HepG2 (cell line): ENCODE results near the gene TMEM107. TPM values are rescaled to one million over a fixed set of nuclear protein-coding genes. Genes with fewer than 3 reads are reported as not detected.
A peak's percentile ranks its signal among the peaks of the same experiment; 100 is the strongest.

ENCODE experiments used
- AKNA ChIP-seq: sonication (generic); formaldehyde crosslinking; IDR thresholded peaks from 2 replicates; pipeline ENCODE4 v1.4.0; 2020; ENCODE audit warnings: missing genetic modification reagents, borderline replicate concordance
- DMAP1 ChIP-seq: IDR thresholded peaks from 2 replicates; pipeline ENCODE4 v1.6.1; 2016
- ERF ChIP-seq: IDR thresholded peaks from 2 replicates; pipeline ENCODE4 v1.6.1; 2018; ENCODE audit warnings: missing biosample characterization, missing genetic modification reagents
- HMG20A ChIP-seq: IDR thresholded peaks from 2 replicates; pipeline ENCODE4 v1.6.1; 2016; ENCODE audit warnings: borderline replicate concordance
- KDM5B ChIP-seq: sonication (generic); formaldehyde crosslinking; IDR thresholded peaks from 2 replicates; pipeline ENCODE4 v1.4.0; 2020; ENCODE audit warnings: missing genetic modification reagents, mild to moderate bottlenecking, borderline replicate concordance
- MED13 ChIP-seq: sonication (generic); formaldehyde crosslinking; IDR thresholded peaks from 2 replicates; pipeline ENCODE4 v1.5.0; 2020; ENCODE audit warnings: missing genetic modification reagents
- MED8 ChIP-seq: sonication (generic); formaldehyde crosslinking; IDR thresholded peaks from 2 replicates; pipeline ENCODE4 v1.8.1; 2023; ENCODE audit warnings: mild to moderate bottlenecking, missing genetic modification reagents; ENCODE audit not compliant: insufficient replicate concordance
- PBX2 ChIP-seq: IDR thresholded peaks from 2 replicates; pipeline ENCODE4 v1.6.1; 2016; ENCODE audit warnings: control low read depth
- PHF20 ChIP-seq: sonication (generic); formaldehyde crosslinking; IDR thresholded peaks from 2 replicates; pipeline ENCODE4 v1.5.0; 2020; ENCODE audit warnings: mild to moderate bottlenecking, missing genetic modification reagents
- RFX3 ChIP-seq: IDR thresholded peaks from 2 replicates; pipeline ENCODE4 v1.6.1; 2016; ENCODE audit warnings: missing biosample characterization, missing genetic modification reagents
- RNF219 ChIP-seq: sonication (generic); formaldehyde crosslinking; IDR thresholded peaks from 2 replicates; pipeline ENCODE4 v1.5.0; 2020; ENCODE audit warnings: mild to moderate bottlenecking, missing genetic modification reagents
- SNAI1 ChIP-seq: sonication (generic); formaldehyde crosslinking; IDR thresholded peaks from 2 replicates; pipeline ENCODE4 v1.5.0; 2020; ENCODE audit warnings: mild to moderate bottlenecking, missing genetic modification reagents, borderline replicate concordance
- SP4 ChIP-seq: sonication (generic); formaldehyde crosslinking; IDR thresholded peaks from 2 replicates; pipeline ENCODE4 v1.8.1; 2023; ENCODE audit warnings: mild to moderate bottlenecking, missing genetic modification reagents
- TCF7L2 ChIP-seq: IDR thresholded peaks from 2 replicates; pipeline ENCODE4 v1.6.1; 2011; ENCODE audit warnings: mild to moderate bottlenecking, low read depth, low read length, moderate library complexity
- THAP11 ChIP-seq: IDR thresholded peaks from 2 replicates; pipeline ENCODE4 v1.6.1; 2016; ENCODE audit warnings: missing biosample characterization, missing genetic modification reagents
- ZBTB33 ChIP-seq: sonication (generic); formaldehyde crosslinking; IDR thresholded peaks from 2 replicates; pipeline ENCODE4 v1.4.0; 2020; ENCODE audit warnings: missing genetic modification reagents
- ZNF782 ChIP-seq: sonication (generic); formaldehyde crosslinking; IDR thresholded peaks from 2 replicates; pipeline ENCODE4 v1.4.0; 2020; ENCODE audit warnings: missing genetic modification reagents, mild to moderate bottlenecking, borderline replicate concordance
- ZNF879 ChIP-seq: sonication (generic); formaldehyde crosslinking; IDR thresholded peaks from 2 replicates; pipeline ENCODE4 v1.8.1; 2023; ENCODE audit warnings: missing genetic modification reagents
- polyA plus RNA-seq, 8 experiments: library from polyadenylated mRNA; depleted of rRNA in 3 of 8; stranded (reverse) in 7 of 8; unstranded in 1 of 8; fragments of >200 nt; fragmentation: Illumina TruSeq in 4 of 8; extraction: Trizol in 4 of 8; gene quantifications; 2 replicates each; pipeline versions ENCODE4 v1.2.1 to v1.2.3, GENCODE V29; 2011 to 2016; ENCODE audit warnings: low read depth in 4 of 8, missing spikeins in 1 of 8, mixed read lengths in 1 of 8; ENCODE audit not compliant: insufficient read depth in 1 of 8
- total RNA-seq, 5 experiments: library from RNA; depleted of rRNA; stranded (reverse); fragments of >200 nt; fragmentation: Illumina TruSeq; extraction: Trizol; gene quantifications; 2 replicates each; pipeline ENCODE4 v1.2.3, GENCODE V29; 2016; ENCODE audit warnings: low read depth in 1 of 5

The TMEM107 gene
- total and polyA plus RNA-seq, 2 of the 13 experiments (the other 11 are each of a cell fraction or from before 2014, with no cell fraction given) = 7.2 to 15.3 TPM

- TF ChIP-seq RNF219 (no peak), MED8 (CRISPR knock-in tag) (no peak), RFX3 (no peak), PHF20 (CRISPR knock-in tag) (no peak), THAP11 (CRISPR knock-in tag) (peak; percentile 63), TCF7L2 (no peak), PBX2 (CRISPR knock-in tag) (peak; percentile 54), ERF (0 out of 2 replicates have a peak, but pooled peaks have one; percentile 27), ZBTB33 (0 out of 2 replicates have a peak, but pooled peaks have one; percentile 7), SNAI1 (peak; percentile 52; the same call in 1 of the 2 replicates), AKNA (CRISPR knock-in tag) (no peak), MED13 (no peak; the same call in 1 of the 2 replicates), ZNF879 (CRISPR knock-in tag) (no peak), DMAP1 (CRISPR knock-in tag) (peak; percentile 35; the same call in 1 of the 2 replicates), SP4 (CRISPR knock-in tag) (peak; percentile 41; the same call in 1 of the 2 replicates), ZNF782 (CRISPR knock-in tag) (no peak), HMG20A (CRISPR knock-in tag) (peak; percentile 67; the same call in 1 of the 2 replicates), KDM5B (peak; percentile 68; the same call in 1 of the 2 replicates)
These were observed 36.4 kb upstream of the TMEM107 start (continued) for GRCh38 chr17:8212312-8213180.
